H9 (cell line): ENCODE results near the gene LARGE1. TPM values are rescaled to one million over a fixed set of nuclear protein-coding genes. Genes with fewer than 3 reads are reported as not detected.

Experiments used
- DNase-seq: peaks from one replicate; pipeline ENCODE4 v3.0.0-alpha.2; 2017
- H2AFZ ChIP-seq: one replicate; pipeline ENCODE4 v1.6.1; 2013; ENCODE audit warnings: mild to moderate bottlenecking, low read length, control low read depth, moderate library complexity
- H2AK5ac ChIP-seq: 2 replicates; pipeline ENCODE4 v1.6.1; 2013; ENCODE audit warnings: low read length, control low read depth, mixed read lengths; ENCODE audit not compliant: insufficient read length
- H2BK120ac ChIP-seq: one replicate; pipeline ENCODE4 v1.6.1; 2013; ENCODE audit warnings: low read depth, mild to moderate bottlenecking, low read length, control low read depth, inconsistent platforms; ENCODE audit not compliant: poor library complexity, severe bottlenecking
- H2BK12ac ChIP-seq: 2 replicates; pipeline ENCODE4 v1.6.1; 2013; ENCODE audit warnings: low read length, control low read depth, mixed read lengths, low read depth; ENCODE audit not compliant: insufficient read length
- H2BK15ac ChIP-seq: 2 replicates; pipeline ENCODE4 v1.6.1; 2013; ENCODE audit warnings: low read depth, low read length, control low read depth
- H2BK20ac ChIP-seq: one replicate; pipeline ENCODE4 v1.6.1; 2013; ENCODE audit warnings: low read depth, mild to moderate bottlenecking, low read length, control low read depth, inconsistent platforms; ENCODE audit not compliant: poor library complexity, severe bottlenecking
- H2BK5ac ChIP-seq: 2 replicates; pipeline ENCODE4 v1.6.1; 2013; ENCODE audit warnings: low read length, control low read depth, mixed read lengths; ENCODE audit not compliant: insufficient read length
- H3K14ac ChIP-seq: 2 replicates; pipeline ENCODE4 v1.6.1; 2013; ENCODE audit warnings: low read length, control low read depth; ENCODE audit not compliant: insufficient read depth
- H3K18ac ChIP-seq: 2 replicates; pipeline ENCODE4 v1.6.1; 2013; ENCODE audit warnings: low read depth, mild to moderate bottlenecking, mixed read lengths, low read length, control low read depth; ENCODE audit not compliant: insufficient read length
- H3K23ac ChIP-seq: 2 replicates; pipeline ENCODE4 v1.6.1; 2013; ENCODE audit warnings: low read length, control low read depth, mixed read lengths, low read depth; ENCODE audit not compliant: insufficient read length
- H3K23me2 ChIP-seq: 2 replicates; pipeline ENCODE4 v1.6.1; 2013; ENCODE audit warnings: low read depth, mild to moderate bottlenecking, mixed read lengths, low read length, control low read depth; ENCODE audit not compliant: insufficient read length, poor library complexity, severe bottlenecking
- H3K27ac ChIP-seq: 2 replicates; pipeline ENCODE4 v1.5.1; 2013; ENCODE audit warnings: low read length, control low read depth, mixed read lengths, low read depth; ENCODE audit not compliant: insufficient read length
- H3K27me3 ChIP-seq: 2 replicates; pipeline ENCODE4 v1.6.1; 2013; ENCODE audit warnings: low read length, control low read depth, inconsistent platforms; ENCODE audit not compliant: insufficient read depth
- H3K4ac ChIP-seq: 2 replicates; pipeline ENCODE4 v1.6.1; 2013; ENCODE audit warnings: low read depth, mild to moderate bottlenecking, control low read depth, inconsistent platforms, low read length, moderate library complexity
- H3K4me1 ChIP-seq: 2 replicates; pipeline ENCODE4 v1.6.1; 2013; ENCODE audit warnings: low read length, control low read depth, inconsistent platforms; ENCODE audit not compliant: insufficient read depth
- H3K4me2 ChIP-seq: 2 replicates; pipeline ENCODE4 v1.6.1; 2013; ENCODE audit warnings: low read length, control low read depth, mixed read lengths; ENCODE audit not compliant: insufficient read length, insufficient read depth
- H3K56ac ChIP-seq: 2 replicates; pipeline ENCODE4 v1.6.1; 2013; ENCODE audit warnings: low read depth, mild to moderate bottlenecking, mixed read lengths, low read length, control low read depth; ENCODE audit not compliant: insufficient read length
- H3K79me1 ChIP-seq: 2 replicates; pipeline ENCODE4 v1.6.1; 2013; ENCODE audit warnings: low read depth, mild to moderate bottlenecking, moderate library complexity, low read length, control low read depth, inconsistent platforms; ENCODE audit not compliant: insufficient read depth, poor library complexity, severe bottlenecking
- H3K79me2 ChIP-seq: 2 replicates; pipeline ENCODE4 v1.6.1; 2013; ENCODE audit warnings: low read length, control low read depth, inconsistent platforms; ENCODE audit not compliant: insufficient read depth
- H3K9ac ChIP-seq: 2 replicates; pipeline ENCODE4 v1.6.1; 2013; ENCODE audit warnings: low read length, control low read depth, mixed read lengths; ENCODE audit not compliant: insufficient read length; ENCODE audit errors: extremely low read depth
- H3K9me3 ChIP-seq: one replicate; pipeline ENCODE4 v1.6.1; 2013; ENCODE audit warnings: low read depth, low read length, inconsistent platforms; ENCODE audit not compliant: control insufficient read depth
- H3T11ph ChIP-seq: one replicate; pipeline ENCODE4 v1.6.1; 2013; ENCODE audit warnings: mild to moderate bottlenecking, low read length, control low read depth, inconsistent platforms
- H4K20me1 ChIP-seq: one replicate; pipeline ENCODE4 v1.6.1; 2013; ENCODE audit not compliant: control insufficient read depth, insufficient read length, insufficient read depth
- H4K5ac ChIP-seq: 2 replicates; pipeline ENCODE4 v1.6.1; 2013; ENCODE audit warnings: low read depth, mild to moderate bottlenecking, mixed read lengths, low read length, control low read depth; ENCODE audit not compliant: insufficient read length
- H4K8ac ChIP-seq: replicated peaks from 2 replicates; pipeline ENCODE4 v1.6.1; 2013; ENCODE audit warnings: low read length, control low read depth, mixed read lengths, low read depth; ENCODE audit not compliant: insufficient read length
- H4K91ac ChIP-seq: 2 replicates; pipeline ENCODE4 v1.6.1; 2013; ENCODE audit warnings: low read depth, mild to moderate bottlenecking, moderate library complexity, mixed read lengths, low read length, control low read depth; ENCODE audit not compliant: insufficient read length
- H3K27ac Mint-ChIP-seq, 3 experiments: 2 replicates in 2 of 3; 3 replicates in 1 of 3; pipeline ENCODE4 v1.8.0; 2020 to 2021; ENCODE audit warnings: mixed read lengths in 3 of 3, mild to moderate bottlenecking in 1 of 3, moderate library complexity in 1 of 3
- H3K27me3 Mint-ChIP-seq: 2 replicates; pipeline ENCODE4 v1.8.0; 2021; ENCODE audit warnings: low read depth, mild to moderate bottlenecking, moderate library complexity, mixed read lengths
- H3K36me3 Mint-ChIP-seq, 3 experiments: 2 replicates in 2 of 3; 3 replicates in 1 of 3; pipeline ENCODE4 v1.8.0; 2020 to 2021; ENCODE audit warnings: low read depth in 3 of 3, mixed read lengths in 3 of 3; ENCODE audit not compliant: insufficient read depth in 1 of 3
- H3K4me1 Mint-ChIP-seq, 2 experiments: 2 replicates each; pipeline ENCODE4 v1.8.0; 2020; ENCODE audit warnings: mixed read lengths in 2 of 2
- H3K4me3 Mint-ChIP-seq, 2 experiments: 2 replicates in 1 of 2; 3 replicates in 1 of 2; pipeline ENCODE4 v1.8.0; 2020 to 2021; ENCODE audit warnings: mild to moderate bottlenecking in 2 of 2, mixed read lengths in 2 of 2, moderate library complexity in 1 of 2
- H3K9me3 Mint-ChIP-seq, 2 experiments: 2 replicates in 1 of 2; 3 replicates in 1 of 2; pipeline ENCODE4 v1.8.0; 2020; ENCODE audit warnings: mild to moderate bottlenecking in 2 of 2, mixed read lengths in 2 of 2, moderate library complexity in 1 of 2
- WGBS: extraction: QIAGEN DNeasy Blood & Tissue Kit; methylation state at CpG from one replicate; pipeline ENCODE4 v1.1.7; 2013; ENCODE audit warnings: missing lambda C conversion rate, low lambda C conversion rate, mixed read lengths; ENCODE audit not compliant: insufficient read length; ENCODE audit errors: extremely low coverage; 5-methylcytosine and 5-hydroxymethylcytosine counted together
- total RNA-seq: library from RNA; stranded (reverse); gene quantifications from 2 replicates; pipeline ENCODE4 v1.2.1, GENCODE V29; 2021
- TF ChIP-seq, protein P1 (sequence below): fragments of 200-600 bp; sonication (generic); conservative IDR thresholded peaks from 3 replicates; pipeline ENCODE4 v1.8.0; 2021; ENCODE audit warnings: antibody characterized with exemption, mild to moderate bottlenecking

LARGE1 gene
- total RNA-seq, 1 experiment from 2014 or later, result 43.5 TPM

DNA sequence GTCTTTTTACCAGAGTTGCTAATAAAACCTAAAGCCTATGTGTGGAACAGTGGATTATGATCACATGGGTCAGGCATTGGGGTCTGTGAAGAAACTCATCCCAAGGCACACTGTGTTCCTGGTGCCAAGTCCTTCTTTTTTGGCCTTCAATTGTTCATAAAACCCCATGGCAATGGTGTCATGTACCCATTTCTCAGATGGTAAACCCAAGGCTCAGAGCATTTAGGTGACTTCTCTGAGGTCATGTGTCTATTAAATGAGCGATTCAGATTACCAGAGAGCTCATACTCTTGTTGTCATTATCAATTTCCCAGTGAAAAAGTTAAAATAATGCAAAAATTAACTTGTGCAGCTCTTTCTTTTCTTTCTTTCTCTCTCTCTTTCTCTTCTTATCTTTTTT, 589.3 kb downstream of the LARGE1 start:
- Histone ChIP-seq H2BK20ac (no peak overlapping the region), H3K79me2 (no peaks in the 10 kb centered on the region), H3K79me1 (no peaks in the 10 kb centered on the region), H3T11ph (no peak overlapping the region), H2BK12ac (no peak overlapping the region), H4K91ac (no peak overlapping the region), H3K56ac (no peak overlapping the region), H3K14ac (no peak overlapping the region), H2AFZ (no peak overlapping the region), H3K18ac (no peak overlapping the region), H3K27ac (no peak overlapping the region), H3K27me3 (no peaks in the 10 kb centered on the region), H3K4me2 (no peak overlapping the region), H3K4ac (no peak overlapping the region), H2BK5ac (no peak overlapping the region), H3K23me2 (no peaks in the 10 kb centered on the region), H3K4me1 (no peaks in the 10 kb centered on the region), H2BK15ac (no peak overlapping the region), H2AK5ac (no peak overlapping the region), H4K20me1 (no peaks in the 10 kb centered on the region), H4K8ac (no peak overlapping the region), H4K5ac (no peak overlapping the region), H3K23ac (no peak overlapping the region), H3K9me3 (no peaks in the 10 kb centered on the region), H2BK120ac (no peak overlapping the region), H3K9ac (no peak overlapping the region)
- peaks cover 2 to 10% (median 6%) of the 10 kb centered on the region in 3 experiments; a peak in 6 of 7 replicates for H3K36me3 Mint-ChIP-seq
- no CpG with 5 or more reads among the region's 1 CpG for WGBS
- no peak overlapping the region for H3K27ac Mint-ChIP-seq
- H3K9me3 Mint-ChIP-seq, result no peaks in the 10 kb centered on the region
- H3K4me1 Mint-ChIP-seq, result peaks cover 8 to 15% of the 10 kb centered on the region in 2 experiments
- no peak overlapping the region for H3K4me3 Mint-ChIP-seq
- no peak for DNase-seq
- H3K27me3 Mint-ChIP-seq, result no peaks in the 10 kb centered on the region; the same call in 1 of the 2 replicates
- TF ChIP-seq, protein P1, sequence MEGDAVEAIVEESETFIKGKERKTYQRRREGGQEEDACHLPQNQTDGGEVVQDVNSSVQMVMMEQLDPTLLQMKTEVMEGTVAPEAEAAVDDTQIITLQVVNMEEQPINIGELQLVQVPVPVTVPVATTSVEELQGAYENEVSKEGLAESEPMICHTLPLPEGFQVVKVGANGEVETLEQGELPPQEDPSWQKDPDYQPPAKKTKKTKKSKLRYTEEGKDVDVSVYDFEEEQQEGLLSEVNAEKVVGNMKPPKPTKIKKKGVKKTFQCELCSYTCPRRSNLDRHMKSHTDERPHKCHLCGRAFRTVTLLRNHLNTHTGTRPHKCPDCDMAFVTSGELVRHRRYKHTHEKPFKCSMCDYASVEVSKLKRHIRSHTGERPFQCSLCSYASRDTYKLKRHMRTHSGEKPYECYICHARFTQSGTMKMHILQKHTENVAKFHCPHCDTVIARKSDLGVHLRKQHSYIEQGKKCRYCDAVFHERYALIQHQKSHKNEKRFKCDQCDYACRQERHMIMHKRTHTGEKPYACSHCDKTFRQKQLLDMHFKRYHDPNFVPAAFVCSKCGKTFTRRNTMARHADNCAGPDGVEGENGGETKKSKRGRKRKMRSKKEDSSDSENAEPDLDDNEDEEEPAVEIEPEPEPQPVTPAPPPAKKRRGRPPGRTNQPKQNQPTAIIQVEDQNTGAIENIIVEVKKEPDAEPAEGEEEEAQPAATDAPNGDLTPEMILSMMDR, result no peak
